HG03280 (cell line): ENCODE measurements around the gene ATP13A3.

Experiments
- ATAC-seq: cut with Tn5 transposase; IDR thresholded peaks from one replicate; pipeline ENCODE4 v1.9.1; 2021; ENCODE audit warnings: mild to moderate bottlenecking, moderate library complexity; ENCODE audit not compliant: unreplicated experiment

The ATP13A3 gene

GRCh38 chr3:194446172-194446571 lies 40.6 kb downstream of the ATP13A3 start:
- no peak for ATAC-seq

DNA sequence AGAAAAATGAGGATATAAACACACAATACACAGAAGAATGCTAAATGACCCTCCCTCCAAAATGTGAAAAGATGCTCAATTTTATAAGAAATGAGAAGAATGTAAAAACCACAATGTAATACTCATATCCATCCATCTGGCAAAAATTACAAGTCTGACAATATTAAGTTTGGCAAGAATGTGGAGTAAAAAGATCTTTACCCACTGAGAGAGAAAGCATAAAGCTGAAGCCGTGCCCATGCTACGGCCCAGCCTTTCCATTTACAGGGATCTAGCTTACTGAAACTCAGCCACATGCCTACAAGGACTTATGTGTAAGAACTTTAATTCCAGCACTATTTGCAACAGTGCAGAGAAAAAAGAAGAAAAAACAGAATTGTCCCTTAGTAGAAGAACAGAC lies 42.9 kb downstream of the ATP13A3 start:
- no peak for ATAC-seq

- ATAC-seq, result no peak
Measured at GRCh38 chr3:194440756-194441155, 46.0 kb downstream of the ATP13A3 start.

DNA sequence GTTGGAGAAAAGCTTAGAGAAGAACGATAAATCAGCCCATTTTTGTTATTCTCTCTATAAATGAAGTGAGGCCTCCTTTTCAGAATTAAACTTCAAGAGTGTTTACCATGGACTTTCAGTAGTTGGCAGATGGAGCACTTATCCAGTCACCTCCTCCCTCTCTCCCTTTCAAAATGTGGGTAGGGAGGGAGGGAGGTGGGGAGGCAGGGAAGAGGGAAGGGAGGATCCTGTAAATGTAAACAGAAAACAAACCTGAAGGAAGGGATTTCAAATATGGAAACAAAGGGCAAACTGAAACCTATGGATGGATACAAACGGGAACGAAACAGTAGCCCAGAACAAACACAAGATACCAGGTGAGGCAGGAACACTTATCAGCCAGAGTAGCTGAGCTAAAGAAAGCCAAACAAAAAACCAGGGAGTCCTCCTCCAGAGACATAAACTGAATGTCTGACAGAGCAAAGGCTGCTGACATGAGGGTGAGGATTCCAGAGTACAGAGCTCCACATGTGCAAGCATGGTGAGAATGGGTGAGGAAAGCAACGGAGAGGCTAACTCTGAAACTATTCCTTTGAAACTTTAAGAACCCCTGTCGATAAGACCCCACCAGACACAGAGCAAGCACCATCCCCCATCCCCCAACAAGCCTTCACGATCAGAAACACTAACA lies 46.8 kb downstream of the ATP13A3 start:
- no peak for ATAC-seq

DNA sequence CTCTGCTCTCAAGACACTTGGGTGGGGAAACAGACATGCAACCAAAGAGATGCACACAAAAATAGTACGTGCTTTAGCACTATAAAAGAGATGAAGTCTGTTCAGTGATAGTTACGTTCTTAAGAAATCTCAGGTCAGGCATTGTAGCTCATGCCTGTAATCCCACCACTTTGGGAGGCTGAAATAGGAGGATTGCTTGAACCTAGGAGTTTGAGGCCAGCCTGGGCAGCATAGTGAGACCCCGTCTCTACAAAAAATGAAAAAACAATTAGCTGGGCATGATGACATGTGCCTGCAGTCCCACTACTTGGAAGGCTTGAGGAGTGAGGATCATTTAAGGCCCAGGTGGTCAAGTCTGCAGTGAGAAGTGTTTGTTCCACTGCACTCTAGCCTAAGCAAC lies 52.3 kb downstream of the ATP13A3 start:
- ATAC-seq, result no peak

DNA sequence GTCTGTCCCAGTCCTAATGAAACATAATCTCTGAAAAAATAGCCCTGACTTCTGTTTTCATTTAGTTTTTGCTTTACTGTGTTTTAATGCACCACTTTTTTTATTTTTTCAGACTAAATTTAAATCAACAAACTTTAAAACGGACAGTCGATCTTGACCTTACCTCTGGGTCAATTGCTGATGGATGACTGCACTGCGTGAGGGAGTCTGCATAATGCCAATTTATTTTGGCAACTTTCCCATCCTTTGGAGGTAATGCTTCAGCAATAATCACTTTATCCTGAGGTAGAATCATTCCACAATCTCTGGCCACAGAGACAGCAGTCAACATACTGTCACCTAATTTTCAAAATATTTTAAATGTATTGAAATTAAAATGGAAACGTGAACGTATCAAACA lies 55.2 kb downstream of the ATP13A3 start:
- no peak for ATAC-seq

GRCh38 chr3:194425399-194425798 lies 61.4 kb downstream of the ATP13A3 start:
- ATAC-seq, result no peak

- no peak for ATAC-seq
Measured at GRCh38 chr3:194424953-194425352, 61.8 kb downstream of the ATP13A3 start.

DNA sequence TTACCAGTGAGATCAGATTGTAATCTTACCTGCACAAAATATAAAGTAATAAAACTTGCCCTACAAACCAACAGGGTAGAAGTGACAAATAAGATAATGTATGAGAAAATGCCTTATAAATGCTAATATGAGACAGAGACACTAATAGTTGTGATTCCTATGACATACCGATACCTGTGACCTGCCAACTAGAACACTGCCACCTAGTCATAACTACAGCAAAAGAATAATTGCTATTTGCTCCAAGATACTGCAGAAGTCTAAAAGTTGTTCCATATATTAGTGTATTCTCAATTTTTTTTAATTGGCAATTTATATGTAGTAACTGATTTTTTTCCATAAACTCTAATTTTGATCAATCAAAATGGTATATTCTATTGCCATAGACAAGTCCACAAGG lies 62.4 kb downstream of the ATP13A3 start:
- no peak for ATAC-seq

- ATAC-seq, result no peak
Measured at GRCh38 chr3:194423317-194423716, 63.5 kb downstream of the ATP13A3 start.

DNA sequence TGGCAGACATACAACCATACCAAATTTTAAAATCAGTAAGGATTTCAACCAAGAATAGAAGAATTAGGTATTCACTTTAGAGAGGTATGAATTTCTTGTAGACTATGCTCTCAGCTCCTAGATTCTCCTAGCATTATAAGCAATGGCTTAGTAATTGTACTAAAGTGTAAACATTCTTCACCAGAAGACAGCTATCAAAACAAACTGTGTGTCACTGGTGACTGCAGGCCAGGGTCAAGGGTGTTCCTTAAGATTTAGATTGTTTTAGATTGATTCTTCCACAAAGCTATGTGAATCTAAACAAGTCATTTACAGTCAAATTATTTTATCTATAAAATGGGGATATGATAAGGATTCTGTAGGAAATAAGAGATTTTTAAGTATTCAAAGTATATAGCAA lies 64.6 kb downstream of the ATP13A3 start:
- ATAC-seq, result no peak

DNA sequence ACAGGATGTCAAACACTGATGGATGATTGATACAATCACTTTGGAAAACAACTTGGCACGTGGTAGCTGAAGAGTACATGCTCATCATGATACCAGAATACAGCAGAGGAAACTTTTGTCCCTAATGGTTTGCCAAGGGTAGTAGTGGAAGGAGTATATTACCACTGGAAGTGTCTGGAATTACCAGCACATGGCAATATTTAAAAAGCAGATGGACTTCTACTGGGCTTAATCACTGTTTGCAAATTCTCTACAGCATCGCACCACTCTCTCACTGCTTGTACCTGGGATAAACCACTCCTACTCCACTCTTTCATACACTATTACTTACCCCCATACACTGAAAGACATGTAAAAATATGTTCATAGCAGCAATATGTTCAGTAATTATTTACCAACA lies 68.1 kb downstream of the ATP13A3 start:
- no peak for ATAC-seq

DNA sequence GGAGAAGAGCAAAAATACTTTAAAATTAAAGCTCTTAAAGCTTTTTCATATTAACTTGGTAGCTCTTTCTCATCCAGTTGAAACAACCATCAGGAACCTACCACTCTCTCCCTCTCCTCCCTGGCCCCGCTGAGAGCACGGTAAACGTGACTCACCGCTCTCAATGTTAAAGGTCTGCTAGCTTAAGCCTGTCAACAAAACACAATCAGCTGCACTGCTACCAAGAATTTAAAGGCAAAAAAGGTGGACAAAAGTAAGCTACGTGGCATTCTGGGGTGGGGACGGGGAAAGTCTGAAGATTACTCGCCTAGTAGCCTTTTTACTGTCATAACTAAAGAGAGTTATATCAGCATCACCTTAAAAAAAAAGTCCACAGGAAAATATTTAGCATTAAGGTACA lies 79.4 kb downstream of the ATP13A3 start:
- no peak for ATAC-seq

DNA sequence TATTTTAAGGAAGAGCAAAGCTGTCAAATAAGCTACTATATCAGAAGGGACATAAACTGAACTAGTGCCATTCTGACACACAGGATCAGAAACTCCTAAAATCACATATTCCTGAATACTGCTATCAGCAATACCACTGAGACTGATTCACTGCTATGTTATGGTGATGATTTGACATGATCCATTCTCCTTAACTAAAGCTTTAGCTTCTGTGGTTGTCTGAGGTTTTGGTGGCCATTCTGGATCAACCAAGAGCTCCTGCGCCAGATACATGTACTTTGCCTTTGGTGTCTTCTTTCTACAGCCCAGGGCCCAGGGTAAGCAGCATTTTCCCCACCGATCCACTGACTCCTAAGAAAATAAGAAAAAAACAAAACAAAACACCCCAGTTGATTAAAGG lies 81.0 kb downstream of the ATP13A3 start:
- no peak for ATAC-seq

GRCh38 chr3:194404365-194405140 lies 82.2 kb downstream of the ATP13A3 start:
- ATAC-seq, result no peak

DNA sequence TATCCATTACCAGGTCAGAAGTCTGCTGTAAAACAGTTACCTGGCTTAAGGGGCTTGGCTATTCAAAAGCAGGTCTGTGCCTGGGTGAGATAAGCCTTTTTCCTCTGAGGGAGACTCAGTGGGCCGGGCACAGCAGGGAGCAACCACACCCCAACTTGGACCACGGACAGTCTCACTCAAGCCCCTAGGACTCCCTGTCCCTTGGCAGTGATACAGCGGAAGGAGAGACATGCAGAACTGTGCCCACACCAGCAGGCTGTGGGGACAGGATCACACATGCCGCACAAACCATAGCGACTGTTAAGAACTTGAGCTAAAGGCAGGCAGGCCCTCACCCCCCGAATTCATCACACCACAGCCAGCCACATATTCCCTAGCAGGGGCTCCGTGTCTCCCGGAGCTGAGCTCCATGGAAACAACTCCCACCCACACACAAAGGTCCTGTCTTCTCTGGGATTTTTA lies 84.9 kb downstream of the ATP13A3 start:
- ATAC-seq, result no peak

- ATAC-seq, result no peak
Measured at GRCh38 chr3:194401346-194401745, 85.5 kb downstream of the ATP13A3 start.

DNA sequence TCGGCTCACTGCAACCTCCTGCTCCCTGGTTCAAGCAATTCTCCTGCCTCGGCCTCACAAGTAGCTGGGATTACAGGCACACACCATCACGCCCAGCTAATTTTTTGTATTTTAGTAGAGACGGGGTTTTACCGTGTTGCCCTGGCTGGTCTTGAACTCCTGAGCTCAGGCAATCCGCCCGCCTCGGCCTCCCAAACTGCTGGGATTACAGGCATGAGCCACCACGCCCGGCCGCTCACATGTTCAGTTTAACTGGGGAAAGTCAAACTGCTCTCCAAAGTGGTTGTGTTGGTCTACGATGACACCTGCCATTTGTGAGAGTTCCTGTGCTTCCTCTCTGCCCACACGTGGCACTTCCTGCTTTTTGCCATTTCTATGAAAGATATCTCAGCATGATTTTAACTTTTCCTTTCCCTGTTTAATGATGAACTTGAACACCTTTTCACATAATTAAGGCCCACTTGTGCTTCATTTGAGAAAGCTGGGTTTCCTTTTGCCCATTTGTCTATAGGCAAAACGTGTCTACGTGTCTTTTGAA lies 86.9 kb downstream of the ATP13A3 start:
- ATAC-seq, result no peak

DNA sequence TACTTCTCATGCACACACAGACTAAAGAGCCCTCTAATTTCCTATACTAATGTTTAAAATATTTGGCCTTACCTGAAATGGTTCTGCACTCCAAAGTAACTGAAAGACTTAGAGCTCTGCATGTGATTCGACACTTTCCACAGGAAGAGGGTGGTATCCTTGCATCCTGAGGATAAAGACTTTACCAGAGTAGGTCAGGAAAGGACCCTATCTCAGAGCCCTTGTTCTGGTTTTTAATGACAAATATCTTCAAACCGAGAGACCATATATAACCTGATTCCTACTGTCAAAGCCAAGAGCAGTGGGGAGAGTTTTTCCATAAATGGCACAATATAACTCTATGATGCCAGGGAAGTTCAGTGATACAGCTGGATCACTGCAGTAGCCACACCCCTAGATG lies 87.6 kb downstream of the ATP13A3 start, which contains the start of gene GP5:
Gene GP5, minus strand, starts transcription at position 101 of the 400 bp plus-strand sequence. CDS start 984 bp downstream, outside the sequence.
- ATAC-seq, result no peak

DNA sequence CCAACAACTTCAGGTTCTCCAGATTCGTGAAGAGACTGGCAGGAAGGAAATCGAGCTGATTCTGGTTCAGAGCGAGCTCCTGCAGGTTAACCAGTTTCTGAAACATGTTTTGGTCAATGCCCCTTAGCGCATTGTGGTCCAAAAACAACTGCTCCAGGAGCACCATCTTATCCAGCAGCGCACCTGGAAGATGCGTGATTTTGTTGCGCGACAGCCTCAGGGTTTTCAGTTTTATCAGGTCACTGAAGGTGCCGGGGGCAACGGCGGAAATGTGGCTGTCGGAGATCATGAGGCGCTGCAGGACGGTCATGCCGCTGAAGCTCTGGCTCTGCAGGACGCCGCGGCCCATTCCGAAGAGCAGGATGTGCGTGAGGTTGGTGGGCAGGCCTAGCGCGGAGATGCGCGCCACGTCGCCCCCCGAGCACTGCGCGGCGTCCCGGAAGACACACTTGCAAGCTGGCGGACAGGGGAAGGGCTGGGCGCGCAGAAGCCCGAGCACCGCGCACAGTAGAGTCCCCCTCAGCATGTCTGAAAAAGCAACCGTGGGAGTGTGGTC lies 89.0 kb downstream of the ATP13A3 start:
- ATAC-seq, result no peak

GRCh38 chr3:194396859-194397756 lies 89.7 kb downstream of the ATP13A3 start:
- no peak for ATAC-seq
